HepG2 (cell line): ENCODE measurements around the gene AGAP1. TPM values are rescaled to one million over a fixed set of nuclear protein-coding genes. Genes with fewer than 3 reads are reported as not detected.
A peak's percentile ranks its signal among the peaks of the same experiment; 100 is the strongest.

Experiments used
- CEBPB ChIP-seq: IDR thresholded peaks from 2 replicates; pipeline ENCODE4 v1.6.1; 2011; ENCODE audit warnings: low read depth, low read length, improper control_type of control experiment, borderline replicate concordance
- CREM ChIP-seq, 2 experiments: sonication (generic) in 1 of 2; formaldehyde crosslinking in 1 of 2; IDR thresholded peaks; 2 replicates each; pipeline versions ENCODE4 v1.4.0 to v1.6.1; 2016 to 2020; ENCODE audit warnings: antibody characterized with exemption in 1 of 2, mild to moderate bottlenecking in 1 of 2, missing genetic modification reagents in 1 of 2
- EP300 ChIP-seq, 3 experiments: sonication (generic) in 1 of 3; formaldehyde crosslinking in 1 of 3; IDR thresholded peaks; 2 replicates each; pipeline versions ENCODE4 v1.5.1 to v1.6.1; 2011 to 2020; ENCODE audit warnings: low read depth in 2 of 3, low read length in 2 of 3, borderline replicate concordance in 1 of 3, improper control_type of control experiment in 1 of 3, mild to moderate bottlenecking in 1 of 3, missing genetic modification reagents in 1 of 3, moderate library complexity in 1 of 3
- FOSL2 ChIP-seq: sonication (generic); formaldehyde crosslinking; IDR thresholded peaks from 2 replicates; pipeline ENCODE4 v1.4.0; 2020; ENCODE audit warnings: missing genetic modification reagents
- GATAD2A ChIP-seq: IDR thresholded peaks from 2 replicates; pipeline ENCODE4 v1.6.1; 2016
- HDAC2 ChIP-seq: sonication (generic); formaldehyde crosslinking; IDR thresholded peaks from 2 replicates; pipeline ENCODE4 v1.4.0; 2020; ENCODE audit warnings: missing genetic modification reagents
- HNF4A ChIP-seq: sonication (generic); formaldehyde crosslinking; IDR thresholded peaks from 2 replicates; pipeline ENCODE4 v1.4.0; 2020; ENCODE audit warnings: missing genetic modification reagents
- HOXA3 ChIP-seq: sonication (generic); formaldehyde crosslinking; IDR thresholded peaks from 2 replicates; pipeline ENCODE4 v1.5.0; 2020; ENCODE audit warnings: missing genetic modification reagents
- MIER2 ChIP-seq: IDR thresholded peaks from 2 replicates; pipeline ENCODE4 v1.6.1; 2016; ENCODE audit warnings: missing biosample characterization, missing genetic modification reagents
- NCOA2 ChIP-seq: sonication (generic); formaldehyde crosslinking; IDR thresholded peaks from 2 replicates; pipeline ENCODE4 v1.8.0; 2022; ENCODE audit warnings: inconsistent platforms
- NR2F1 ChIP-seq, 2 experiments: fragments of 450-650 bp in 1 of 2; formaldehyde crosslinking in 1 of 2; IDR thresholded peaks; 2 replicates each; pipeline versions ENCODE4 v1.5.0 to v1.6.1; 2016 to 2020; ENCODE audit warnings: mild to moderate bottlenecking in 1 of 2, missing compliant biosample characterization in 1 of 2, missing genetic modification reagents in 1 of 2, moderate library complexity in 1 of 2
- RARA ChIP-seq: IDR thresholded peaks from 2 replicates; pipeline ENCODE4 v1.6.1; 2016; ENCODE audit warnings: missing genetic modification reagents, missing compliant biosample characterization
- RCOR2 ChIP-seq: IDR thresholded peaks from 2 replicates; pipeline ENCODE4 v1.6.1; 2016; ENCODE audit warnings: missing biosample characterization, missing genetic modification reagents
- SOX5 ChIP-seq: IDR thresholded peaks from 2 replicates; pipeline ENCODE4 v1.6.1; 2016; ENCODE audit warnings: borderline replicate concordance
- TEAD3 ChIP-seq: optimal IDR thresholded peaks from 2 replicates; pipeline ENCODE3; 2016; ENCODE audit warnings: borderline replicate concordance
- TMF1 ChIP-seq: sonication (generic); formaldehyde crosslinking; IDR thresholded peaks from 2 replicates; pipeline ENCODE4 v1.8.1; 2022; ENCODE audit warnings: low read depth, missing genetic modification reagents
- U2AF2 ChIP-seq: fragments of 200-400 bp; formaldehyde crosslinking; IDR thresholded peaks from 2 replicates; pipeline ENCODE4 v1.6.1; 2017; ENCODE audit warnings: low read depth, mild to moderate bottlenecking, low read length
- ZNF121 ChIP-seq: sonication (generic); formaldehyde crosslinking; IDR thresholded peaks from 2 replicates; pipeline ENCODE4 v1.5.0; 2020; ENCODE audit warnings: mild to moderate bottlenecking, missing genetic modification reagents
- ZNF556 ChIP-seq: sonication (generic); formaldehyde crosslinking; IDR thresholded peaks from 2 replicates; pipeline ENCODE4 v1.4.0; 2020; ENCODE audit warnings: mild to moderate bottlenecking, missing genetic modification reagents, borderline replicate concordance
- polyA plus RNA-seq, 8 experiments: library from polyadenylated mRNA; depleted of rRNA in 3 of 8; stranded (reverse) in 7 of 8; unstranded in 1 of 8; fragments of >200 nt; fragmentation: Illumina TruSeq in 4 of 8; extraction: Trizol in 4 of 8; gene quantifications; 2 replicates each; pipeline versions ENCODE4 v1.2.1 to v1.2.3, GENCODE V29; 2011 to 2016; ENCODE audit warnings: low read depth in 4 of 8, missing spikeins in 1 of 8, mixed read lengths in 1 of 8; ENCODE audit not compliant: insufficient read depth in 1 of 8
- total RNA-seq, 5 experiments: library from RNA; depleted of rRNA; stranded (reverse); fragments of >200 nt; fragmentation: Illumina TruSeq; extraction: Trizol; gene quantifications; 2 replicates each; pipeline ENCODE4 v1.2.3, GENCODE V29; 2016; ENCODE audit warnings: low read depth in 1 of 5
- TF ChIP-seq, protein P1 (sequence below): IDR thresholded peaks from 2 replicates; pipeline ENCODE4 v1.6.1; 2016; ENCODE audit warnings: mild to moderate bottlenecking
- TF ChIP-seq, protein P2 (sequence below): sonication (generic); formaldehyde crosslinking; IDR thresholded peaks from 2 replicates; pipeline ENCODE4 v1.5.0; 2020; ENCODE audit warnings: mild to moderate bottlenecking, missing genetic modification reagents
- TF ChIP-seq, protein P3 (sequence below): IDR thresholded peaks from 2 replicates; pipeline ENCODE4 v1.6.1; 2018; ENCODE audit warnings: missing genetic modification reagents, mild to moderate bottlenecking, missing compliant biosample characterization

The AGAP1 gene
- total and polyA plus RNA-seq, 2 of the 13 experiments (the other 11 are each of a cell fraction or from before 2014, with no cell fraction given): 21.2 to 32.7 TPM

DNA sequence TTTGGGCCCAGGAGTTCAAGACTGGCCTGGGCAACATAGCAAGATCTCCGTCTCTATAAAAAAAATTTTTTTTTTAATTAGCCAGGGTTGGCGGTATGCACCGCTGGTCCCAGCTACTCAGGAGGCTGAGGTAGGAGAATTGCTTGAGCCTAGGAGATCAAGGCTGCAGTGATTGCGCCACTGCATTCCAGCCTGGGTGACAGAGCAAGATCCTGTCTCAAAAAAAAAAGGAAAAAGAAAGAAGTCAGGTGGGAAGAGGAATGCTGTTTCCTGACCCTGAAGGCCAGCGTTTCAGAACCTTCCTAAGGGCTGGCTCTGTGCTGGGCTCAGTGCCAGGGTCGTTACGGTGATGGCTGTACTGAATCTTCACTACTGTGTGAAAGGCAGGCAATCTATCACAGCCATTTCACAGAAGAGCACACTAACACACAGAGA is 35.0 kb upstream of the AGAP1 start (continued):
- TF ChIP-seq, protein P1, sequence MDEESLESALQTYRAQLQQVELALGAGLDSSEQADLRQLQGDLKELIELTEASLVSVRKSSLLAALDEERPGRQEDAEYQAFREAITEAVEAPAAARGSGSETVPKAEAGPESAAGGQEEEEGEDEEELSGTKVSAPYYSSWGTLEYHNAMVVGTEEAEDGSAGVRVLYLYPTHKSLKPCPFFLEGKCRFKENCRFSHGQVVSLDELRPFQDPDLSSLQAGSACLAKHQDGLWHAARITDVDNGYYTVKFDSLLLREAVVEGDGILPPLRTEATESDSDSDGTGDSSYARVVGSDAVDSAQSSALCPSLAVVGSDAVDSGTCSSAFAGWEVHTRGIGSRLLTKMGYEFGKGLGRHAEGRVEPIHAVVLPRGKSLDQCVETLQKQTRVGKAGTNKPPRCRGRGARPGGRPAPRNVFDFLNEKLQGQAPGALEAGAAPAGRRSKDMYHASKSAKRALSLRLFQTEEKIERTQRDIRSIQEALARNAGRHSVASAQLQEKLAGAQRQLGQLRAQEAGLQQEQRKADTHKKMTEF (CRISPR knock-in tag): 0 out of 2 replicates have a peak, but pooled peaks have one; percentile 36
- no peak for TF ChIP-seq U2AF2
- TF ChIP-seq SOX5 (CRISPR knock-in tag): 0 out of 2 replicates have a peak, but pooled peaks have one; percentile 10
- no peak for TF ChIP-seq TMF1 (CRISPR knock-in tag)
- TF ChIP-seq CEBPB: peak; percentile 85
- peak; percentile 68; the same call in 1 of the 2 replicates for TF ChIP-seq GATAD2A (CRISPR knock-in tag)
- TF ChIP-seq NCOA2 (CRISPR knock-in tag): peak; percentile 37; the same call in 1 of the 2 replicates
- 0 out of 4 replicates have a peak, but pooled peaks of 1 of the 2 experiments have one; percentile 28 for TF ChIP-seq EP300 (IDR thresholded peaks at IDR 0.05; ENCODE audit: low read depth in 2 of 2, low read length in 2 of 2)
- no peak for TF ChIP-seq EP300 (CRISPR knock-in tag; IDR thresholded peaks at IDR 0.05; ENCODE audit: borderline replicate concordance)
- no peak for TF ChIP-seq CREM (IDR thresholded peaks at IDR 0.05)
- TF ChIP-seq CREM (CRISPR knock-in tag; IDR thresholded peaks at IDR 0.05): no peak
- TF ChIP-seq, protein P2, sequence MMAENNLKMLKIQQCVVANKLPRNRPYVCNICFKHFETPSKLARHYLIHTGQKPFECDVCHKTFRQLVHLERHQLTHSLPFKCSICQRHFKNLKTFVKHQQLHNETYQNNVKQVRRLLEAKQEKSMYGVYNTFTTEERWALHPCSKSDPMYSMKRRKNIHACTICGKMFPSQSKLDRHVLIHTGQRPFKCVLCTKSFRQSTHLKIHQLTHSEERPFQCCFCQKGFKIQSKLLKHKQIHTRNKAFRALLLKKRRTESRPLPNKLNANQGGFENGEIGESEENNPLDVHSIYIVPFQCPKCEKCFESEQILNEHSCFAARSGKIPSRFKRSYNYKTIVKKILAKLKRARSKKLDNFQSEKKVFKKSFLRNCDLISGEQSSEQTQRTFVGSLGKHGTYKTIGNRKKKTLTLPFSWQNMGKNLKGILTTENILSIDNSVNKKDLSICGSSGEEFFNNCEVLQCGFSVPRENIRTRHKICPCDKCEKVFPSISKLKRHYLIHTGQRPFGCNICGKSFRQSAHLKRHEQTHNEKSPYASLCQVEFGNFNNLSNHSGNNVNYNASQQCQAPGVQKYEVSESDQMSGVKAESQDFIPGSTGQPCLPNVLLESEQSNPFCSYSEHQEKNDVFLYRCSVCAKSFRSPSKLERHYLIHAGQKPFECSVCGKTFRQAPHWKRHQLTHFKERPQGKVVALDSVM (CRISPR knock-in tag): 0 out of 2 replicates have a peak, but pooled peaks have one; percentile 40
- TF ChIP-seq HOXA3 (CRISPR knock-in tag): 0 out of 2 replicates have a peak, but pooled peaks have one; percentile 14
- TF ChIP-seq HNF4A (CRISPR knock-in tag): peak; percentile 36; the same call in 1 of the 2 replicates
- TF ChIP-seq HDAC2 (CRISPR knock-in tag): peak; percentile 35; the same call in 1 of the 2 replicates
- TF ChIP-seq, protein P3, sequence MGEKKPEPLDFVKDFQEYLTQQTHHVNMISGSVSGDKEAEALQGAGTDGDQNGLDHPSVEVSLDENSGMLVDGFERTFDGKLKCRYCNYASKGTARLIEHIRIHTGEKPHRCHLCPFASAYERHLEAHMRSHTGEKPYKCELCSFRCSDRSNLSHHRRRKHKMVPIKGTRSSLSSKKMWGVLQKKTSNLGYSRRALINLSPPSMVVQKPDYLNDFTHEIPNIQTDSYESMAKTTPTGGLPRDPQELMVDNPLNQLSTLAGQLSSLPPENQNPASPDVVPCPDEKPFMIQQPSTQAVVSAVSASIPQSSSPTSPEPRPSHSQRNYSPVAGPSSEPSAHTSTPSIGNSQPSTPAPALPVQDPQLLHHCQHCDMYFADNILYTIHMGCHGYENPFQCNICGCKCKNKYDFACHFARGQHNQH (CRISPR knock-in tag): peak; percentile 45; the same call in 1 of the 2 replicates
- no peak for TF ChIP-seq MIER2 (CRISPR knock-in tag)
- TF ChIP-seq RARA (CRISPR knock-in tag): peak; percentile 20; the same call in 1 of the 2 replicates
- TF ChIP-seq RCOR2 (CRISPR knock-in tag): 0 out of 2 replicates have a peak, but pooled peaks have one; percentile 16
- peak; percentile 68 for TF ChIP-seq FOSL2
- TF ChIP-seq TEAD3: peak; percentile 96
- no peak for TF ChIP-seq ZNF556
- TF ChIP-seq NR2F1 (CRISPR knock-in tag; IDR thresholded peaks at IDR 0.05): no peak
- TF ChIP-seq ZNF121: peak; percentile 80; the same call in 1 of the 2 replicates
